ENCODE results near the gene FKBP6. TPM values are rescaled to one million over a fixed set of nuclear protein-coding genes. Genes with fewer than 3 reads are reported as not detected.

The FKBP6 gene
- total and polyA plus RNA-seq, 2 of the 13 experiments (the other 11 are each of a cell fraction or from before 2014, with no cell fraction given), result 0.07 to 0.20 TPM

DNA sequence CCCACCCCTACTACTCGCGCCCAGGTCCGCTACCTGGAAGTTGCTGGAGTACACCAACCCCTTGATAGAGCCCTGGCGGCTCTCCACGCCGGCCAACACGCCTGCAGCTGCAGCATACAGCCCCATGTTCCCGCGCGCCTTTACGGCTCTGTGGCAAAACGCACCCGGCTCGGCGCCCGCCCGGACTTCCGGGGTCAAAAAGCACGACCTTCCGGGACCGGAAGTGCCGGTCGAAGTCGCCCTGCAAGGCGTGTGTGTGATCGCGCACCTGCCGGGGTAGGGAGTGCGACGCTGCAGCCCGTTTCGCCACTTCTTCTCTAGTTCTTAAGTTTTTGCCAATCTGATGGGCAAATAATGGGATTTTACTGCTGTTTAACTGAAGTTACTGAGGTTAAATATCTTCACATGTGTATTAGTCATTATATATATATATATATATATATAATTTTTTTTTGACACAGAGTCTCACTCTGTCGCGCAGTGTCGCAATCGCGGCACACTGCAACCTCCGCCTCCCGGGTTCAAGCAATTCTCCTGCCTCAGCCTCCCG is 19.2 kb upstream of the FKBP6 start, which contains the start of gene NSUN5 (continued):
- TF ChIP-seq, protein P1, sequence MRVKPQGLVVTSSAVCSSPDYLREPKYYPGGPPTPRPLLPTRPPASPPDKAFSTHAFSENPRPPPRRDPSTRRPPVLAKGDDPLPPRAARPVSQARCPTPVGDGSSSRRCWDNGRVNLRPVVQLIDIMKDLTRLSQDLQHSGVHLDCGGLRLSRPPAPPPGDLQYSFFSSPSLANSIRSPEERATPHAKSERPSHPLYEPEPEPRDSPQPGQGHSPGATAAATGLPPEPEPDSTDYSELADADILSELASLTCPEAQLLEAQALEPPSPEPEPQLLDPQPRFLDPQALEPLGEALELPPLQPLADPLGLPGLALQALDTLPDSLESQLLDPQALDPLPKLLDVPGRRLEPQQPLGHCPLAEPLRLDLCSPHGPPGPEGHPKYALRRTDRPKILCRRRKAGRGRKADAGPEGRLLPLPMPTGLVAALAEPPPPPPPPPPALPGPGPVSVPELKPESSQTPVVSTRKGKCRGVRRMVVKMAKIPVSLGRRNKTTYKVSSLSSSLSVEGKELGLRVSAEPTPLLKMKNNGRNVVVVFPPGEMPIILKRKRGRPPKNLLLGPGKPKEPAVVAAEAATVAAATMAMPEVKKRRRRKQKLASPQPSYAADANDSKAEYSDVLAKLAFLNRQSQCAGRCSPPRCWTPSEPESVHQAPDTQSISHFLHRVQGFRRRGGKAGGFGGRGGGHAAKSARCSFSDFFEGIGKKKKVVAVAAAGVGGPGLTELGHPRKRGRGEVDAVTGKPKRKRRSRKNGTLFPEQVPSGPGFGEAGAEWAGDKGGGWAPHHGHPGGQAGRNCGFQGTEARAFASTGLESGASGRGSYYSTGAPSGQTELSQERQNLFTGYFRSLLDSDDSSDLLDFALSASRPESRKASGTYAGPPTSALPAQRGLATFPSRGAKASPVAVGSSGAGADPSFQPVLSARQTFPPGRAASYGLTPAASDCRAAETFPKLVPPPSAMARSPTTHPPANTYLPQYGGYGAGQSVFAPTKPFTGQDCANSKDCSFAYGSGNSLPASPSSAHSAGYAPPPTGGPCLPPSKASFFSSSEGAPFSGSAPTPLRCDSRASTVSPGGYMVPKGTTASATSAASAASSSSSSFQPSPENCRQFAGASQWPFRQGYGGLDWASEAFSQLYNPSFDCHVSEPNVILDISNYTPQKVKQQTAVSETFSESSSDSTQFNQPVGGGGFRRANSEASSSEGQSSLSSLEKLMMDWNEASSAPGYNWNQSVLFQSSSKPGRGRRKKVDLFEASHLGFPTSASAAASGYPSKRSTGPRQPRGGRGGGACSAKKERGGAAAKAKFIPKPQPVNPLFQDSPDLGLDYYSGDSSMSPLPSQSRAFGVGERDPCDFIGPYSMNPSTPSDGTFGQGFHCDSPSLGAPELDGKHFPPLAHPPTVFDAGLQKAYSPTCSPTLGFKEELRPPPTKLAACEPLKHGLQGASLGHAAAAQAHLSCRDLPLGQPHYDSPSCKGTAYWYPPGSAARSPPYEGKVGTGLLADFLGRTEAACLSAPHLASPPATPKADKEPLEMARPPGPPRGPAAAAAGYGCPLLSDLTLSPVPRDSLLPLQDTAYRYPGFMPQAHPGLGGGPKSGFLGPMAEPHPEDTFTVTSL (CRISPR knock-in tag; IDR thresholded peaks at IDR 0.05; ENCODE audit: borderline replicate concordance), result peak; percentile 35; the same call in 1 of the 2 replicates
- peak; percentile 92 for TF ChIP-seq ZNF563 (CRISPR knock-in tag; IDR thresholded peaks at IDR 0.05)
- TF ChIP-seq RFXANK (CRISPR knock-in tag; IDR thresholded peaks at IDR 0.05), result no peak
- no peak; the same call in 1 of the 2 replicates for TF ChIP-seq CEBPB (IDR thresholded peaks at IDR 0.05; ENCODE audit: borderline replicate concordance, low read depth, low read length)
- no peak; the same call in 1 of the 2 replicates for TF ChIP-seq JDP2 (CRISPR knock-in tag; IDR thresholded peaks at IDR 0.05; ENCODE audit: borderline replicate concordance)
- TF ChIP-seq ATRX (CRISPR knock-in tag; IDR thresholded peaks at IDR 0.05; ENCODE audit: borderline replicate concordance), result no peak
- TF ChIP-seq FIP1L1 (IDR thresholded peaks at IDR 0.05; ENCODE audit: borderline replicate concordance, insufficient read depth, low read depth, low read length), result no peak
- TF ChIP-seq KMT2A (CRISPR knock-in tag; IDR thresholded peaks at IDR 0.05), result peak; percentile 57; the same call in 1 of the 2 replicates
- no peak; the same call in 1 of the 2 replicates for TF ChIP-seq ZNF75D (CRISPR knock-in tag; IDR thresholded peaks at IDR 0.05; ENCODE audit: borderline replicate concordance)
- TF ChIP-seq ZNF839 (CRISPR knock-in tag; IDR thresholded peaks at IDR 0.05; ENCODE audit: borderline replicate concordance), result no peak; the same call in 1 of the 2 replicates
- TF ChIP-seq, protein P2, sequence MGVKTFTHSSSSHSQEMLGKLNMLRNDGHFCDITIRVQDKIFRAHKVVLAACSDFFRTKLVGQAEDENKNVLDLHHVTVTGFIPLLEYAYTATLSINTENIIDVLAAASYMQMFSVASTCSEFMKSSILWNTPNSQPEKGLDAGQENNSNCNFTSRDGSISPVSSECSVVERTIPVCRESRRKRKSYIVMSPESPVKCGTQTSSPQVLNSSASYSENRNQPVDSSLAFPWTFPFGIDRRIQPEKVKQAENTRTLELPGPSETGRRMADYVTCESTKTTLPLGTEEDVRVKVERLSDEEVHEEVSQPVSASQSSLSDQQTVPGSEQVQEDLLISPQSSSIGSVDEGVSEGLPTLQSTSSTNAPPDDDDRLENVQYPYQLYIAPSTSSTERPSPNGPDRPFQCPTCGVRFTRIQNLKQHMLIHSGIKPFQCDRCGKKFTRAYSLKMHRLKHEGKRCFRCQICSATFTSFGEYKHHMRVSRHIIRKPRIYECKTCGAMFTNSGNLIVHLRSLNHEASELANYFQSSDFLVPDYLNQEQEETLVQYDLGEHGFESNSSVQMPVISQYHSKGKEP (CRISPR knock-in tag; IDR thresholded peaks at IDR 0.05), result peak; percentile 90; the same call in 1 of the 2 replicates
- TF ChIP-seq ZNF296 (CRISPR knock-in tag; conservative IDR thresholded peaks at IDR 0.05), result no peak
- no peak for TF ChIP-seq HDAC6 (IDR thresholded peaks at IDR 0.05; ENCODE audit: low read depth, low read length)
- TF ChIP-seq RXRA (CRISPR knock-in tag; IDR thresholded peaks at IDR 0.05), result peak; percentile 60; the same call in 1 of the 2 replicates
- TF ChIP-seq NFYC (CRISPR knock-in tag; IDR thresholded peaks at IDR 0.05), result no peak; the same call in 1 of the 2 replicates
- no peak for TF ChIP-seq NFE2 (CRISPR knock-in tag; IDR thresholded peaks at IDR 0.05)
- TF ChIP-seq, protein P3, sequence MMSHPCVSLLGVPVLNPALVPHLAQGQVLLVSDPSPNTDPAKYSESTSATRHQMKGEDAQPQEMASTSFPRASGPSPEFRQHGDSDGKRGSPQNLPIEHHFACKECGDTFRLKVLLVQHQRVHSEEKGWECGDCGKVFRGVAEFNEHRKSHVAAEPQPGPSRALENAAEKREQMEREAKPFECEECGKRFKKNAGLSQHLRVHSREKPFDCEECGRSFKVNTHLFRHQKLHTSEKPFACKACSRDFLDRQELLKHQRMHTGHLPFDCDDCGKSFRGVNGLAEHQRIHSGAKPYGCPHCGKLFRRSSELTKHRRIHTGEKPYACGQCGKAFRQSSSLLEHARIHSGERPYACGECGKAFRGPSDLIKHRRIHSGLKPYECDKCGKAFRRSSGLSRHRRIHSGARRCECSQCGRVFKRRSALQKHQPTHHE (CRISPR knock-in tag; IDR thresholded peaks at IDR 0.05; ENCODE audit: borderline replicate concordance), result no peak
- no peak for TF ChIP-seq NCOA5 (CRISPR knock-in tag; IDR thresholded peaks at IDR 0.05)
- TF ChIP-seq BRCA1 (CRISPR knock-in tag; IDR thresholded peaks at IDR 0.05), result peak; percentile 67; the same call in 1 of the 2 replicates
- TF ChIP-seq EED (CRISPR knock-in tag; IDR thresholded peaks at IDR 0.05), result no peak
- no peak for TF ChIP-seq ZNF432 (CRISPR knock-in tag; IDR thresholded peaks at IDR 0.05; ENCODE audit: borderline replicate concordance)
- peak; percentile 78; the same call in 1 of the 2 replicates for TF ChIP-seq ZNF788 (CRISPR knock-in tag; IDR thresholded peaks at IDR 0.05; ENCODE audit: borderline replicate concordance)

Data from HepG2 (cell line).